NCI-H128 (cell line): ENCODE data around the gene SAP130.

Source experiments
- DNase-seq: peaks from one replicate; lab custom pipeline; 2025; ENCODE audit not compliant: unreplicated experiment; lab: John Stamatoyannopoulos, UW

SAP130 gene

GRCh38 chr2:127897531-127898211, 130.2 kb downstream of the SAP130 start:
- no peak for DNase-seq

GRCh38 chr2:127893494-127893893, 134.4 kb downstream of the SAP130 start:
- DNase-seq: no peak

GRCh38 chr2:127893033-127893432, 134.8 kb downstream of the SAP130 start:
- no peak for DNase-seq

GRCh38 chr2:127891811-127892210, 136.0 kb downstream of the SAP130 start:
- DNase-seq: no peak
